HG03135 (cell line): Measurements from ENCODE around the gene MSI2.
A peak's percentile ranks its signal among the peaks of the same experiment; 100 is the strongest.

Experiments used
- ATAC-seq: cut with Tn5 transposase; IDR thresholded peaks from one replicate; pipeline ENCODE4 v1.9.1; 2021; ENCODE audit warnings: mild to moderate bottlenecking, moderate library complexity; ENCODE audit not compliant: unreplicated experiment

MSI2 gene

DNA sequence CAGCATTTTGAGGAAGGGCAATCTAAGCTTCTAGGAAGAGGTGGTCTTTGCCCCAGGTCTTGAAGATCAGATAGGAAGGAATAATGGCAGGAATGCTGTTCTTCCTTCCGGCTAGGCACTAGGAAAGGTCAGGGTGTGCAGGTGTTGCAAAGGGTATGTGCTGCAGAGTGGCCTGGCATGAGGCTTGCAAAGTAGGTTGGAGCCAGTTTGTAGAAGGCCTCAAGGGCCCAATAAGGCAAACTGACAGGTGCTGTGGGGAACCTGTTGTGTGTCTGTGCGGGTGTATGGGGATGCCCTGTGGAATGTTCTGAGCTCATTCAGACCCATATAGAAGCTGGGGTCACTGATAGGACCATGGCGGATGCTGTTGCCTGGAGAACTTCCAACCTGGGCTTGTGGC is 12.7 kb downstream of the MSI2 start:
- no peak for ATAC-seq

DNA sequence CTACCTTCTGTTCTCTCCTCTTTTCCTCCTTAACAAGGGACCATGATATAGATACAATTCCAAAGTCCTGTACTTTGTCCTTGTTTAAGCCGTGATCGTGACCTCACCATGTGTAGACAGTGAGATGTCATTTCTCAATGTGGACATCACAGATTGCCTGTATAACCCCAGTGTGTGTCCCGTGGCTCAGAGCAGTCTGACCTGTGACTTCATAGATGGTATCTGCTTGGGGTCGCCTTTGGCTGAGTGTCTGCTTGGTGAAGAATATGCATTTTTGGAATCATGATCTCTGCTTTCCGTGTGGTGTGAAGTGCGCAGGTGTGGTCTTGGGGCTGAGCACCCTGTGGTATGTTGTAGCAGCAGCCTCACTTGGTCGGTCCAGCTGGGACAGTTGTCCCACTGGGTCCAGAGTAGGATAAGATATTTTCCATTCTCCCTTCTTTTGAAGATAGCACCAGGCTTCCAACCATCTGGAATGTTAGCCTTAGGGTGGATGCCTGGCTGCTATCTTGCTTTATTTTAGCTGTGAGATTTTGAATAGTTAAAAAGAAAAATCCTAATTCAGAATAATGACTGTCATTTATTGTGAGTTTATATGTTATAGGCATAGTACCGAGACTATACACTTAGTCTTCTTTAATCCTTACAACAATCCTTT is 13.4 kb downstream of the MSI2 start:
- no peak for ATAC-seq

DNA sequence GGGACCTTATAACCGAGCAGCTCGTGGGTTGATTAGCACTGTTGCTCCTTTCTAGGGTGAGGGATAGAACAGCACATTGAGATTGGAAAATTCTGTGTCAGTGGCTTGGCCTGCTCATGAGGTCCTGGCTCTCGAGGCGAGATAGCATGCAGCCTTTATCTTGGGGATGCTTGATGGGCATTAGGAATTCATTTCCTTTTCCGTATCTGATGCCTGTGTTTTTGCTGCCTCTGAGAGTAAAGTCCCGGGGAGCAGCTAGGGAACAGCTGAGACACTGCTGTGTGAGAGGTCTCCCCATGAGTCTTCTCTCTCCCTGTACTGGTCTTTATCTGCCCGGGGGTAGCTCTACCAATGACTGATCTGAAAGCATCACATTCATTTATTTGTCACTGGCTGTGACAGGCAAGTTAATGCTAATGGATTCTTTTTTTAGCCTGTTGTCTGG is 14.5 kb downstream of the MSI2 start:
- no peak for ATAC-seq

DNA sequence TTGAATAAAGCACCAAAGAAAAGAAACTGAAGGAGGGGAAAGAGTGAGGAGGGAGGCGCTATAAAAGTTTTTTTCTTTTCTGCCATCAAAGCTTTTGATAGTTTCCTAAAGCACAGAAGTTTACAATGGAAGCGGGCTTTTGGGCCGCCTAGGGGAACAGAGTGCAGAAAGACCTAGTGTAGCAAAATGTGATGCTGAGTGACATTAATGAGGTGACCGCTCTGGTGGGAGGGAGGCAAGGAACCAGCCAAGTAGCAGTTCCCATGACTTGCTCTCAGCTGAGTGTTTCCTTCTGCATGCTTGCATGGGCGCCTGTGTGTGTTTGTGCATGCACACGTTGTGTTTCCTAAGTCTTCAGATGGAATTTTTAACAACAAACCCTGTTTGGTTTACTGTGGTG is 15.5 kb downstream of the MSI2 start:
- no peak for ATAC-seq

DNA sequence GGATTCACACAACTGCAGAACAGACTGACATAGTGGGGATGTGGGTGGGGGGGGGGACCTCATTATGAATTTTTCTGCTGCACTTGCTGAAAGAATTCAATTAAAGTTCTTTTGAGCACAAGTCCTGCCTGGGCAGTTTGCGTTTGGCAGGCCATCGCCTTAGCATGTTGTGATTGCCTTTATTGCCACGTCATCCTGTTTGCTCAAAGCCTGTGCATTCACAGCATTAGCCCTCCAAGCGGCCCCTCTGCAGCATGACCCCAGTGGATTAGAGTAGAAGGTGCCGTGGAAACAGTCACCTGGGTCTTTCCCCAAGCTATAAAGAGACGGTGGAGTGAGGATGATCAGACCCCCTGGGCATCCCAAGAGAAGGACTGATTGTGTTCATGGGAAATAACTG is 17.2 kb downstream of the MSI2 start:
- no peak for ATAC-seq

DNA sequence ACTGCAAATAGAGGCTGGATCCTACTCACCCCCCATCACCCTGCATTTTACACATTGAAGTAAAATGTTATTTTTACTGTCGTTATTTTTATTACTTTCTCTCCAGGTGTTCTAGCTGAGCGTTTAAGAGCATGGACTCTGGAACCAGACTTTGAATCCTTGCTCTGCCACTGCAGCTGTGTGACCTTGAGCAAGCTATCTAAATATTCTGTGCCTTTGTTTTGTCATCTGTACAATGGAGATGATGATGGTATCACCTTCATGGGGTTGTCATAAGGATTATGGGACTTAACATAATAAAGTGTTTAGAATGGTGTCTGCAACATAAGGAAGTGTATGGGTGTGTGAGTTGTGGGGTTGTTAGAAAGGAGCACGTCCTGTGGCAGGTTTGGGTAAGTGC is 17.8 kb downstream of the MSI2 start:
- no peak for ATAC-seq

DNA sequence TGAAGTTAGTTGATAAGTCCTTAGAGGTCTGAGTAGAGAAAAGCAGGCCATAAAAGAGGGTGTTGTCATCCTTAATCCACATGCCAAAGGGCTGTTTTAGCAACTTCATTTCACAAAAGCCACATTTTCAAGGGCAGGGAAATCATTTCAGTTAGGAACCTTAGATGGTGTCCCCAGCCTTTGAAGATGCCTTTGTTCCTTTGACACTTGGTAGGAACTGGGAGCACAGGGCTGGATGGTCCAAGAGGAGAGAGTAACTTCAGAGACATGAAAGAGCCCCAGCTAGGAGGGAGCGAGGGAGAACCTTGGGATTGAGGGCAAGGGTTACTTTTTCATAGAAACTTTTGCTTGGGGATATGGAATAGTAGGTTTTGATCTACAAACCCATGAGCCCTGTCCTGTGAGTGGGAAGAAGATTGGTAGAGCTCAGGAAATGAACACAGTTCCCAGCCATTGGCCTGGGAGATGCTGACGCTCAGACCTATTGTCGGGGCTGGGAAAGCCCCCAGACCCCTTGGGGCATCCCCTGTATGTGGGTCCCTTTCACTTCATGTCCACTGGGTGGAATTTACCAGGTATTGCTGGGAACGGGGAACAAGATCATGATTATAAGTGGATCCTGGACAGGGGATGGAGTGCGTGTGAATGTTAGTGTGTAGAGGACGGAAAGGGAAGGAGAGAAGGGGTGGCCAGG is 18.9 kb downstream of the MSI2 start:
- no peak for ATAC-seq

DNA sequence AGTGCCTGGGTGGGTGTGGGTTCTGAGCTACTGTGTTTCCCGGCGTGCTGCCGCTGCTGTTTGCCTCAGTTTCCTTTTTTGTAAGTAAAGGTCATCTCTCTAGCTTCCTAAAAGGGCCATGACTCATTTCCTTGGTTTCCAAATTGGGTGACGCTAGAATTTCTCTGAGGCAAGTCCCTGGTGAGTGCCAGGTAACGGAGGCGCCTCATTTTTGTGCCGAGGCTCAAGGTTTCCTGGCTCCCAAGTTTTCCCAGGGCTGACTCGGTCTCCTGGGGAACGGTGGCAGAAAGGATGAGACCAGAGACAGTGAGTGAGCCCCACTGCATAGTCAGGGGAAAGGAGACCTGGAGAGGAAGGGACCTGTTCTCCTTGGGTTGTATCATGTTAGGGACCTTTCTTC is 20.3 kb downstream of the MSI2 start:
- ATAC-seq = no peak

DNA sequence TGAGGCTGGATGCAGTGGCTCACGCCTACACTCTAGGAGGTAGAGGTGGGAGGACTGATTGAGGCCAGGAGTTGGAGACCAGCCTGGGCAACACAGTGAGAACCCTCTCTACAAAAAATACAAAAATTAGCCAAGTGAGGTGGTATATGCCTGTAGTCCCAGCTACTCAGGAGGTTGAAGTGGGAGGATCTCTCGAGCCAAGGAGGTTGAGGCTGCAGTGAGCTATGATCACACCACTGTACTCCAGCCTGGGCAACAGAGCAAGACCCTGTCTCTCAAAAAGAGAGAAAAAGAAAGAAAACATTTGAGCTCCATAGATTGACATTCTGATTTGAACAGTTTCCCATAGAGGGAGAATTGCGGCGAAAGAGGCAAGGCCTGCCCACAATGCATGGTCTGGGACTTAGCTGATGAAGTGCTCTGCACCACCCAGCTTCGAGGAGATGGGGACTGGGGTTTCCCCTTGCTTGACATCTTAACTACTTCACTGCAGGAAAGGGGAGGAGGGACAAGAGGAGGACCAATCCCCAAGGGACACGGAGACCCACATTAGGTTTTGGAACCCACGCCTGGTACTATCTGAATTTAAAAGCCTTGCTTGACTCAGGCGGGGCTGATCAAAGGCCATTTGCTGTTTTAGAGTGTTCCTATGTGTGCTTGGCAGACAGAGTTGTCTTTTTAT is 21.7 kb downstream of the MSI2 start:
- no peak for ATAC-seq

DNA sequence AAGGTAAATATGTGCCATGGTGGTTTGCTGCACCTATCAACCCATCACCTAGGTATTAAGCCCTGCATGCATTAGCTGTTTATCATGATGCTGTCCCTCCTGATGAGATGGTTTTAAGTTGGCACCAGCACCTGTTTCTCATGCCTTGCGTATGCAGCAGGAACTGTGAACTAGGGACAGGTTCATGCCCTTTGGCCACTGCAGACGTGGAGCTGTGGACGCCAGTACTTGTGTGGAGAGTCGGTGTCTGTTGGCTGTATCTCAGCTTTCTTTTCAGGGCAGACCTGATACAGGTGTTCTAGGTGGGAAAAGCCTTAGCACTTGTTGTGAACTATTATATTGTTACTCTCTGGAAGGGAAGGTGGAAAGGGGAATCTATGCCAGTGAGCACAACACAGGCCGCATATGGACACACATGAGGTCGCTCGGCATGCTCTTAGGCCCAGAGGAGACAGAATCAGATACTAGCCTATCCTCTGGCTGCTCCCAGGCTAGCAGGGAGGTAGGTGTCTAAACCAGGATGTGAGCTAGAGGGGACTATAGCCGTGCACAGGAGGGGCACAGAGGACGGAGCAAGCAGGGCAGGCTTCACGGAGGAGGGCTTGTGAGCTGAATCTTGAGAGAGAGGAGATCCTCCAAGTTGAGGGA is 22.5 kb downstream of the MSI2 start:
- ATAC-seq = no peak

DNA sequence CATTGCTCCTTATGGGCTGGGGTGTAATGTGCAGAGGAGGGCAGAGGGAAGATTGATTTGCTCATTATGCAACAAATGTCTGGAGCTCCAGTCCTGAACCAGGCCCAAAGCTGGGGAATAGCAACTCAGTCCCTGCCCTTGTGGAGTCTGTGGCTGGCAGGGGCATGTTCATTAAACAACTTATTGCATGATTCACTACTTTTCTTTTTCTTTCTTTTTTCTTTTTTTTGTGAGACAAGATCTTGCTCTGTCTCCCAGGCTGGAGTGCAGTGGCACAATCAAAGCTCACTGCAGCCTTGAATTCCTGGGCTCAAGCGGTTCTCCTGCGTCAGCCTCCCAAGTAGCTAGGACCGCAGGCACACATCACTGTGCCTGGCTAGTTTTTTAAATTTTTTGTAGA is 23.1 kb downstream of the MSI2 start:
- ATAC-seq = no peak

DNA sequence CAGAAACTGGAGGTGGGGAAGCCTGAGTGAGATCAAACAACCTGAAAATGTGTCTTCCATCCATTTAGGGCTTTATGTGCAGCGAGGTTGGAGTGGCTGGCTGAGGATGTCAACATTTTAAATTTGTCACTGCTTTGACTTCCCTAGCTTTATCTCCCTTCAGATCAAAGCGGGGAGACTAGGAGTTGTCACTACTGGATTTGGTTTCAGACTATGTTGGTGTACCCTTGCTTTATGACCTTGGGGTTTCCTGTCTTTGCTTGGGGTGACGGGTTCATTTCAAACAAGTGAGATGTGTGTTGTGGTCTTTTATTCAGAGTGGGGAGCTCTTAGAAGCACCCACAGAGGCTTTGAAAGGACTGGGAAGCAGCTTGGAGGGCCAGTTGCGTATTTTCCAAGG is 25.6 kb downstream of the MSI2 start:
- ATAC-seq = no peak

DNA sequence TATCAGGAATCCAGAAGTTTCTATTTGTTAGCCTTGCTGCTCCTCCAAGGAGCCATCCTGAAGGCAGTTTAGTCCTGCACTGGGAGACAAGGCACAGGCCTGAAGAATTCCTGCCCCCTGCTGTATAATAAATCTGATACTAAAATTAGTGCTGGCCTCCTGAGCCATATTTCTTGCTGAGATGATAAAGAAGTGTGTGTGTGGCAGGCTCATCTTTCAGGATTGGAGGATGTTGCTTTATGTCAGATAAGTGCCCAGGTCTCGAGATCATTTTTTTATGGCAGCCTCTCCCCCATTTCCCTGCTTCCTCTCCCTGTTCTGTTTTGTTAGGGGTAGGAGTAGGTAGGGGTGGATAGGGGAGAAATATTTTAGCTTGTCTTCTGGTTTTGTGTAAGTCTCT is 26.0 kb downstream of the MSI2 start:
- ATAC-seq = no peak

DNA sequence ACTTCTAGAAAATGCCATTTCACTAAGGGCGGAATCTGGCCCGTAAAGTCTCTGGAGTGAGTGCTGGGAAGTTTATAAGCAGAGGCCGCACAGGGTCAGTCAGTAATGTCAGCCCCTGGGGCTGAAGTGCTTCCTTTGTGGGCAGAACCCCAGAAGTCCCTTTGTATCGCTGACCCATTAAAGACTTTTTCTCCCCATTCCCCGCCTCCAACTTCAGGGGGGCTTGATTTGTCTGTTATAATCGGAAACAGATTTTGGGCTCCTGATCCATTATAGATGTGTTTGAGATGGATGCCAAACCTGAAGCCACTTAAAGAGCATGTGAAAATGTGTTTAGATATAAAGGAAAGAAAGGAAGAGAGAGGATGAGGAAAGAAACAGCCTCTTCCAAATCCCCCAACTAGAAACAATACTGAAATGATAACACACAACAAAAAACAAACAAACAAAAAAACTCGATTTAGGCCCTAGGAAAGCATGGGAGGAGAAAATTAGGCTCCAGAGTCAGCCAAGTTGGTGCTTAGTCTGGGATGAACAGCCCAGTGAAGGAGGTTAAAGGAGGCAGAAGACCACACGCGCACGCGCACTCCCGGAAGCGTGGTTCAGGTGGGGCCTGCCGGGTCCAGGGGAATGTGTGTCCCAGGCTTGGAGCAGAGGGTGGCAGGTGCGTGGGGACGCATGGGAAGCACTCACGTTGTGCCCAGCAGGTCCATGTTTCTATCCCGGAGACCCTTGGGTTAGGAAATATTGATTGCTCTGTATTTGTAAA is 27.1 kb downstream of the MSI2 start:
- no peak for ATAC-seq

DNA sequence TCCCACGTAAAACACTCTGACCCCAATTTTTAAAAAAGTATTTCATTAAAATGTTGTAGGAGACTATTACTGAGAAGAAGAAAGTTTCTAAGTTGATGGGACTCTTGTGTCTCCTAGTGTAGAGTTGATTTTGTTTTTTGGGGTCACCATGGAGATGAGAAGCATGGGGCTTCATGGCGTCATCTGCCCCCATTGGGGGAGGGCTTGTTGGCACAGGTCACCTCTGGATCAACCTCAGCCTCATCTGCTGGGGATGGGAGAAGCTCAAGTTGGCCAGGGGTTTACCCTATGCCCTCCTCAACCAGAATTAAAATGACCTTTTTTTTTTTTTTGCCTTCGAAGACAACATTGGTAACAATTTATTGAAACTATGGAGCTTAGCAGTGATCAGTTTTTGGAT is 28.3 kb downstream of the MSI2 start:
- ATAC-seq = peak; percentile 20

DNA sequence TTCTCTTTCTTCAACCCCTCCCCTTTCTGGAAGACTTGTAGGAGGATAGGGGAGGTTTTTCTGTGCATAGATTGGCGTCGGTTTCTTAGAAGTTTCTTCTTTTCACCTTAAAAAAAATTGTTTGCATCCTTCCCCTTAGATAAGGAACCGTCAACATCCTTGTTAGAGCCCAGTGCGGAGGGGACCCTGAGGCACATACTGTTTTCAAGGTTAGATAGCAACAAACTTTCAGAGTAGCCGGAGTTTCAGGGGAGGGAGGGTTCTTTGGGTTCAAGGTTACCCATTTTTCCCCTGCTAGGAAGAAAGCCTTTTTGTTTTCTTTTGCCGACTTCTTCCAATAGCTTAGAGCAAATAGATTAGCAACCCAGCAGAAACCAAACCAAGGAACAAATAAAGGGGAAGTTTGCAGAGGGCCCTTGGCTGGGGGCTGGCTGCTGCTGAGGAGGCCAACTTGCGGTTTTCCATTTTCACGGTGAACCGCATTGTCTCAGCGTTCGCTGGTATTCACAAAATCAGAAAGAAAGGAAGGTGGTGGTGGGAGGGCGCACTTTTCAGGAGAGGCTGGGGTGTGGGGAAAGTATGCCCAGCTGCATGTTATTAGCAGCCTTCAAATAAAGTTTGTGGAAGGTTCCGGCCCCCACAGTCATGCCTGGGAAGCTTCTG is 28.8 kb downstream of the MSI2 start:
- peak; percentile 49 for ATAC-seq

DNA sequence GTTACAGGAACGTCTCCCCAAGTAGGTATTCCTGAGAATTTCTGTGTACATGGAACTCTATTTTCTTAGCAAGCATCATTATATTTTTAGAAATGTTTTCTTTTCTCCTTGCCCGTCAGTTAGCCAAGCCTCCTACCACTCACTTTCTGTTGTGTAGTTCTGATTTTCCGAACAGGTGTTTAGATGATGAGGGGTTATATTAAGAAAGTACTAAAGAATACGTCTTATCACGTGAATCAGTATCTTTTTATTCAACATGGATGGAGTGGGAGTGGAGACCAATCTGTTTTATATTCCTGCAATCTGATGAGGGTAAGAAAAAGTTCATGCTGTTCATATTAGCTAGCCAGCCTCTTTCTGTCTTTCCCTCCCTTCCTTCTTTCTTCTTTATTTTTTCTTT is 29.4 kb downstream of the MSI2 start:
- ATAC-seq = no peak

DNA sequence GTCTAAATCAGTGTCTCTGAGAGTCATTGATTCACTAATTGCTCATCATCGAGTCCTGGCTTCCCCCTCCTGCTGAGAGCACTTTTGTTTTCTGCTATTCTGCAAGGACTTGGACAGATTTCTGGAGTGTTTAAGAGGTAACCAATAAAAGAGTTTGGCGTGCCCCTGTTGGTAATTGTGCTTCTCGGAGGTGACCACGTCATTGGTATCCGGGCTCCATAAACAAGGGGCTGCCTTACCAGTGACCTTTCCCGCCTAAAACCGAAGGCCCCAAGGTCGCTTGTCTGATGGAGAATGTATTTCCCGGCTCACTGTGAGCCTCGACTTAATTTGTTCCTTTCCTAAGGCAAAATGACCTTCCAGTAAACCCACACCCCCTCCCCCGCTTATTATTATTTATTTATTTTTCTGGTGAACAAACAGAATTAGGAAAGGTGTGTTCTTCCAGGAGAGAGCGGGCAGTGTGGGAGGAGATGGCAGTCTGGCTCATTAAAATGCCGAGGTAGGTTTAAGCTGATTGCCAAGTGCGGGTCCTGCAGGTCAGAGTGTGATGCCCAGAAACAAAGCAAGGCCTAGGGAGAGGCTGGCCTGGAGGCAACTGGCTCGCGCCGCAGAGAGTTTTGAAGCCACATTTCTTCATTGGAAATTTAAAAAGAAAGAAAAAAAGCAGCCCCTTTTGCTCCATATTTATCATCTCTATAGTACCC is 30.2 kb downstream of the MSI2 start:
- no peak for ATAC-seq

DNA sequence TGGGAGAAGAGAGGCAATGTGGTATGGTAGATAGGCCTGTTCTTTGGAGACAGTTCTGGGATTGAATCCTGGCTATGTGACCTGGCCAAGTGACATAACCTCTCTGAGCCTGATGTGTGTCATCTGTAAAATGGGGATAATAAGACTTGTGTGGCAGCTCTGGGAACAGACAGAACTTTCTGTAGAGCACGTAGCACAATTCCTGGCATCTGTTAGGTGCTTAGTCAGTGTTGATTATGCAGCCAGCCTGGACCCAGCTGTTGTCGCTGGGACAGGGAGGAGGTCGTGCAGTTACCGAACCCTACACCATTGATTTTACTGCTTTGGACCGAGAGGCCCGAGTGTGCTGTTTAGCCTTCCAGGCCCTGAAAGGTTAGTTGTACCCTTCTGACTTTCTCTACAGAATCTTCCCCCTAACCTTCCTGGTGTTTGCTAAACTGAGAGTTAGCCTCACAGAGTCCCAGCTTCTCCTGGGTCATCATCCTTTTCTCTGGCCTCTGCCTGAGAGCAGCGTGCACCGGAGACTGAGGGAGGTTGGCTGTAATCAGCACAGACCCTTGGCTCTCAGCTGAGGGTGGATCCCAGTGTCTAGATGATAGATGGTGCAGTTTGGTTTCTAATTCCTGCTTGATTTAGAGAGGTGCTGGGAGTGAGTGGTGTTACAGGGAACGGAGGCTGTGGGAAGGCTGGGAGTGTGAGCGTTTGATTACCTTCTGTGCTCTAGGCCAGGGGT is 31.9 kb downstream of the MSI2 start:
- ATAC-seq = no peak
